Skeletal muscle cell (primary cell): ENCODE data around the gene MRPL27.

Source experiments
- DNase-seq: peaks from one replicate; pipeline ENCODE4 v3.0.0-alpha.2; 2010; ENCODE audit warnings: low read depth
- H3K4me3 ChIP-seq: 2 replicates; pipeline ENCODE4 v1.5.1; 2011; ENCODE audit warnings: low read depth, mild to moderate bottlenecking, control low read depth, low read length, moderate library complexity

MRPL27 gene

GRCh38 chr17:50389534-50389933 is 16.6 kb upstream of the MRPL27 start:
- no peak for DNase-seq
- H3K4me3 ChIP-seq, result no peak overlapping the region

- no peak for DNase-seq
- no peak overlapping the region for H3K4me3 ChIP-seq
These were observed 15.7 kb upstream of the MRPL27 start for GRCh38 chr17:50388728-50389127.

GRCh38 chr17:50386510-50386909 is 13.5 kb upstream of the MRPL27 start:
- DNase-seq, result no peak

GRCh38 chr17:50382931-50383330 is 9.9 kb upstream of the MRPL27 start:
- H3K4me3 ChIP-seq, result no peak overlapping the region
- DNase-seq, result no peak

More at GRCh38 chr17:50386510-50386909, 13.5 kb upstream of the MRPL27 start:
- H3K4me3 ChIP-seq, result no peak overlapping the region

GRCh38 chr17:50381920-50382319 is 8.9 kb upstream of the MRPL27 start:
- no peak overlapping the region for H3K4me3 ChIP-seq
- no peak for DNase-seq

- no peak for DNase-seq
- H3K4me3 ChIP-seq, result no peak overlapping the region
These were observed 8.4 kb upstream of the MRPL27 start for GRCh38 chr17:50381260-50381815.

- no peak for DNase-seq
These were observed 7.6 kb upstream of the MRPL27 start for GRCh38 chr17:50380369-50381259.

GRCh38 chr17:50379351-50380132 is 6.6 kb upstream of the MRPL27 start:
- no peak for DNase-seq
- H3K4me3 ChIP-seq, result no peak overlapping the region

More at GRCh38 chr17:50380369-50381259, 7.6 kb upstream of the MRPL27 start:
- H3K4me3 ChIP-seq, result no peak overlapping the region

GRCh38 chr17:50375858-50376538 is 3.0 kb upstream of the MRPL27 start:
- no peak for DNase-seq
- no peak overlapping the region for H3K4me3 ChIP-seq

- peak overlapping the region; percentile 66 for H3K4me3 ChIP-seq
- no peak for DNase-seq
These were observed 721 bp upstream of the MRPL27 start for GRCh38 chr17:50373705-50374104.

GRCh38 chr17:50372222-50372757 is 694 bp downstream of the MRPL27 start:
- DNase-seq, result no peak
- peak overlapping the region; percentile 66 for H3K4me3 ChIP-seq

- DNase-seq, result no peak
- no peak overlapping the region for H3K4me3 ChIP-seq
These were observed 1.5 kb downstream of the MRPL27 start for GRCh38 chr17:50371526-50371925.

GRCh38 chr17:50370052-50370451 is 2.9 kb downstream of the MRPL27 start:
- no peak overlapping the region for H3K4me3 ChIP-seq
- DNase-seq, result no peak

- DNase-seq, result no peak
- H3K4me3 ChIP-seq, result no peak overlapping the region
These were observed 5.6 kb downstream of the MRPL27 start for GRCh38 chr17:50367401-50367800.

GRCh38 chr17:50365649-50366393 is 7.2 kb downstream of the MRPL27 start:
- no peak for DNase-seq
- no peak overlapping the region for H3K4me3 ChIP-seq

- H3K4me3 ChIP-seq, result no peak overlapping the region
- DNase-seq, result no peak
These were observed 7.8 kb downstream of the MRPL27 start for GRCh38 chr17:50365165-50365564.

GRCh38 chr17:50364715-50365114 is 8.3 kb downstream of the MRPL27 start:
- DNase-seq, result no peak

GRCh38 chr17:50364061-50364458 is 8.9 kb downstream of the MRPL27 start:
- no peak overlapping the region for H3K4me3 ChIP-seq

More at GRCh38 chr17:50364715-50365114, 8.3 kb downstream of the MRPL27 start:
- H3K4me3 ChIP-seq, result no peak overlapping the region

More at GRCh38 chr17:50364061-50364458, 8.9 kb downstream of the MRPL27 start:
- DNase-seq, result no peak
